Fibroblast of lung (primary cell): ENCODE results near the gene FBRSL1.

Experiments
- CTCF ChIP-seq, 2 donors: IDR thresholded peaks in 1 of 2; conservative IDR thresholded peaks in 1 of 2; 1 replicate in 1 of 2; 2 replicates in 1 of 2; pipeline ENCODE4 v1.5.1; 2011 to 2012; ENCODE audit warnings: low read length in 2 of 2, control low read depth in 1 of 2, inconsistent platforms in 1 of 2, low read depth in 1 of 2, mild to moderate bottlenecking in 1 of 2
- EZH2 ChIP-seq: IDR thresholded peaks from 2 replicates; pipeline ENCODE4 v1.5.1; 2012; ENCODE audit warnings: low read length, control low read depth, mild to moderate bottlenecking; ENCODE audit errors: missing control alignments

GRCh38 chr12:132471011-132471857 lies 18.7 kb upstream of the FBRSL1 start:
- TF ChIP-seq EZH2: no peak
- no peak for TF ChIP-seq CTCF (conservative IDR thresholded peaks at IDR 0.05 in 1 of 2, IDR thresholded peaks at IDR 0.05 in 1 of 2; ENCODE audit: low read depth in 1 of 2, low read length in 2 of 2)
